ENCODE results near the gene CORO1C.

The CORO1C gene

GRCh38 chr12:108727868-108728735, 3.2 kb downstream of the CORO1C start:
- DNase-seq (ENCODE audit: low read depth in 4 of 4, low spot score in 1 of 4): no peak

- no peak for DNase-seq (ENCODE audit: low read depth in 4 of 4, low spot score in 1 of 4)
Measured at GRCh38 chr12:108727161-108727560, 4.2 kb downstream of the CORO1C start.

- no peak for DNase-seq (ENCODE audit: low read depth in 4 of 4, low spot score in 1 of 4)
Measured at GRCh38 chr12:108724890-108725151, 6.5 kb downstream of the CORO1C start.

- no peak for DNase-seq (ENCODE audit: low read depth in 4 of 4, low spot score in 1 of 4)
Measured at GRCh38 chr12:108724054-108724889, 7.0 kb downstream of the CORO1C start.

GRCh38 chr12:108722992-108723766, 8.1 kb downstream of the CORO1C start:
- no peak for DNase-seq (ENCODE audit: low read depth in 4 of 4, low spot score in 1 of 4)

GRCh38 chr12:108722463-108722862, 8.9 kb downstream of the CORO1C start:
- no peak for DNase-seq (ENCODE audit: low read depth in 4 of 4, low spot score in 1 of 4)

- no peak for DNase-seq (ENCODE audit: low read depth in 4 of 4, low spot score in 1 of 4)
Measured at GRCh38 chr12:108721824-108722223, 9.5 kb downstream of the CORO1C start.

GRCh38 chr12:108720757-108721514, 10.4 kb downstream of the CORO1C start:
- DNase-seq (ENCODE audit: low read depth in 4 of 4, low spot score in 1 of 4): no peak

GRCh38 chr12:108717243-108717642, 14.1 kb downstream of the CORO1C start:
- no peak for DNase-seq (ENCODE audit: low read depth in 4 of 4, low spot score in 1 of 4)

GRCh38 chr12:108714866-108715265, 16.5 kb downstream of the CORO1C start:
- DNase-seq (ENCODE audit: low read depth in 4 of 4, low spot score in 1 of 4): no peak

- no peak for DNase-seq (ENCODE audit: low read depth in 4 of 4, low spot score in 1 of 4)
Measured at GRCh38 chr12:108713471-108713870, 17.8 kb downstream of the CORO1C start.

- no peak for DNase-seq (ENCODE audit: low read depth in 4 of 4, low spot score in 1 of 4)
Measured at GRCh38 chr12:108712925-108713203, 18.5 kb downstream of the CORO1C start.

GRCh38 chr12:108712165-108712924, 19.0 kb downstream of the CORO1C start:
- DNase-seq (ENCODE audit: low read depth in 4 of 4, low spot score in 1 of 4): no peak

GRCh38 chr12:108711489-108712164, 19.7 kb downstream of the CORO1C start:
- no peak for DNase-seq (ENCODE audit: low read depth in 4 of 4, low spot score in 1 of 4)

GRCh38 chr12:108709697-108710096, 21.6 kb downstream of the CORO1C start:
- no peak for DNase-seq (ENCODE audit: low read depth in 4 of 4, low spot score in 1 of 4)

GRCh38 chr12:108704527-108704926, 26.8 kb downstream of the CORO1C start:
- DNase-seq (ENCODE audit: low read depth in 4 of 4, low spot score in 1 of 4): no peak

GRCh38 chr12:108702595-108703320, 28.6 kb downstream of the CORO1C start:
- DNase-seq (ENCODE audit: low read depth in 4 of 4, low spot score in 1 of 4): no peak

- no peak for DNase-seq (ENCODE audit: low read depth in 4 of 4, low spot score in 1 of 4)
Measured at GRCh38 chr12:108701779-108702441, 29.4 kb downstream of the CORO1C start.

All from stimulated activated CD4-positive, alpha-beta T cell treated with anti-CD3 and anti-CD28 coated beads, Interleukin-1b, Interleukin-23, amount 100 ng/mL, for 24 hours (primary cell).